WTC11 (cell line): ENCODE data around the gene RPS6KA2. TPM values are rescaled to one million over a fixed set of nuclear protein-coding genes. Genes with fewer than 3 reads are reported as not detected.

Source experiments
- ATAC-seq: fragments of 200-7000 bp; cut with Tn5 transposase; 2 replicates; pipeline ENCODE4 v1.10.0; 2021; ENCODE audit warnings: mild to moderate bottlenecking, moderate library complexity
- CTCF ChIA-PET: fragments of 300-600 bp; sonication (Branson Sonifier 250); formaldehyde crosslinking; loops from one replicate; lab custom pipeline; 2021; ENCODE audit warnings: antibody characterized with exemption; lab: Charles Lee
- POLR2A ChIA-PET: fragments of 350-600 bp; sonication (Branson Sonifier 250); formaldehyde crosslinking; loops from one replicate; lab custom pipeline; 2021; ENCODE audit warnings: antibody characterized with exemption; lab: Charles Lee
- DNase-seq: peaks from one replicate; pipeline ENCODE4 v3.0.0; 2021; ENCODE audit warnings: low spot score
- H3K27ac Mint-ChIP-seq: 2 replicates; pipeline ENCODE4 v1.8.0; 2021; ENCODE audit warnings: mixed read lengths
- H3K27me3 Mint-ChIP-seq: 2 replicates; pipeline ENCODE4 v1.8.0; 2021; ENCODE audit warnings: low read depth, mild to moderate bottlenecking, moderate library complexity, mixed read lengths
- H3K36me3 Mint-ChIP-seq: 2 replicates; pipeline ENCODE4 v1.8.0; 2021; ENCODE audit warnings: mixed read lengths
- H3K4me1 Mint-ChIP-seq: 2 replicates; pipeline ENCODE4 v1.8.0; 2022; ENCODE audit warnings: mixed read lengths
- H3K4me3 Mint-ChIP-seq: 2 replicates; pipeline ENCODE4 v1.8.0; 2021; ENCODE audit warnings: mild to moderate bottlenecking, moderate library complexity, mixed read lengths
- H3K9me3 Mint-ChIP-seq: 2 replicates; pipeline ENCODE4 v1.8.0; 2021; ENCODE audit warnings: mixed read lengths
- CBFB ChIP-seq: sonication (generic); formaldehyde crosslinking; IDR thresholded peaks from 2 replicates; pipeline ENCODE4 v1.8.1; 2022; ENCODE audit warnings: mild to moderate bottlenecking, low read depth, missing genetic modification reagents
- ERG ChIP-seq: fragments of 250-450 bp; sonication (Bioruptor Pico); IDR thresholded peaks from 2 replicates; pipeline ENCODE4 v1.8.0; 2021; ENCODE audit warnings: mild to moderate bottlenecking
- RELA ChIP-seq: sonication (generic); formaldehyde crosslinking; IDR thresholded peaks from 2 replicates; pipeline ENCODE4 v1.8.1; 2022; ENCODE audit warnings: missing genetic modification reagents, mild to moderate bottlenecking, borderline replicate concordance
- STAT6 ChIP-seq: sonication (generic); formaldehyde crosslinking; conservative IDR thresholded peaks from 2 replicates; pipeline ENCODE4 v1.8.1; 2023; ENCODE audit warnings: mild to moderate bottlenecking, low read depth, missing genetic modification reagents, moderate library complexity
- ZNF416 ChIP-seq: fragments of 250-450 bp; sonication (Bioruptor Pico); IDR thresholded peaks from 2 replicates; pipeline ENCODE4 v1.9.0; 2021; ENCODE audit warnings: mild to moderate bottlenecking, inconsistent platforms
- total RNA-seq: library from RNA; stranded (reverse); gene quantifications from 3 replicates; pipeline ENCODE4 v1.2.3, GENCODE V29; 2021
- TF ChIP-seq, protein P1 (sequence below): sonication (generic); formaldehyde crosslinking; IDR thresholded peaks from 2 replicates; pipeline ENCODE4 v1.8.0; 2023; ENCODE audit warnings: missing genetic modification reagents, mild to moderate bottlenecking, borderline replicate concordance
- TF ChIP-seq, protein P2 (sequence below): sonication (generic); formaldehyde crosslinking; IDR thresholded peaks from 2 replicates; pipeline ENCODE4 v1.8.1; 2023; ENCODE audit warnings: mild to moderate bottlenecking, missing genetic modification reagents, borderline replicate concordance
- TF ChIP-seq, protein P3 (sequence below): sonication (generic); formaldehyde crosslinking; IDR thresholded peaks from 2 replicates; pipeline ENCODE4 v1.8.1; 2022; ENCODE audit warnings: mild to moderate bottlenecking, moderate library complexity, missing genetic modification reagents
- TF ChIP-seq, protein P4 (sequence below): sonication (generic); formaldehyde crosslinking; IDR thresholded peaks from 2 replicates; pipeline ENCODE4 v1.8.0; 2022; ENCODE audit warnings: mild to moderate bottlenecking, missing genetic modification reagents

Gene RPS6KA2
- total RNA-seq, 1 experiment from 2014 or later: 24.2 TPM

- H3K4me3 Mint-ChIP-seq: no peak overlapping the region
- ATAC-seq (no peak), DNase-seq (no peak)
- no peaks in the 10 kb centered on the region for H3K4me1 Mint-ChIP-seq
- ChIA-PET POLR2A (no interaction called here), CTCF (no interaction called here)
- H3K9me3 Mint-ChIP-seq: peaks cover 5% of the 10 kb centered on the region
- H3K36me3 Mint-ChIP-seq: peaks cover 25% of the 10 kb centered on the region
- no peak overlapping the region for H3K27ac Mint-ChIP-seq
- no peaks in the 10 kb centered on the region for H3K27me3 Mint-ChIP-seq
- TF ChIP-seq ZNF416 (CRISPR knock-in tag): no peak
- TF ChIP-seq, protein P1, sequence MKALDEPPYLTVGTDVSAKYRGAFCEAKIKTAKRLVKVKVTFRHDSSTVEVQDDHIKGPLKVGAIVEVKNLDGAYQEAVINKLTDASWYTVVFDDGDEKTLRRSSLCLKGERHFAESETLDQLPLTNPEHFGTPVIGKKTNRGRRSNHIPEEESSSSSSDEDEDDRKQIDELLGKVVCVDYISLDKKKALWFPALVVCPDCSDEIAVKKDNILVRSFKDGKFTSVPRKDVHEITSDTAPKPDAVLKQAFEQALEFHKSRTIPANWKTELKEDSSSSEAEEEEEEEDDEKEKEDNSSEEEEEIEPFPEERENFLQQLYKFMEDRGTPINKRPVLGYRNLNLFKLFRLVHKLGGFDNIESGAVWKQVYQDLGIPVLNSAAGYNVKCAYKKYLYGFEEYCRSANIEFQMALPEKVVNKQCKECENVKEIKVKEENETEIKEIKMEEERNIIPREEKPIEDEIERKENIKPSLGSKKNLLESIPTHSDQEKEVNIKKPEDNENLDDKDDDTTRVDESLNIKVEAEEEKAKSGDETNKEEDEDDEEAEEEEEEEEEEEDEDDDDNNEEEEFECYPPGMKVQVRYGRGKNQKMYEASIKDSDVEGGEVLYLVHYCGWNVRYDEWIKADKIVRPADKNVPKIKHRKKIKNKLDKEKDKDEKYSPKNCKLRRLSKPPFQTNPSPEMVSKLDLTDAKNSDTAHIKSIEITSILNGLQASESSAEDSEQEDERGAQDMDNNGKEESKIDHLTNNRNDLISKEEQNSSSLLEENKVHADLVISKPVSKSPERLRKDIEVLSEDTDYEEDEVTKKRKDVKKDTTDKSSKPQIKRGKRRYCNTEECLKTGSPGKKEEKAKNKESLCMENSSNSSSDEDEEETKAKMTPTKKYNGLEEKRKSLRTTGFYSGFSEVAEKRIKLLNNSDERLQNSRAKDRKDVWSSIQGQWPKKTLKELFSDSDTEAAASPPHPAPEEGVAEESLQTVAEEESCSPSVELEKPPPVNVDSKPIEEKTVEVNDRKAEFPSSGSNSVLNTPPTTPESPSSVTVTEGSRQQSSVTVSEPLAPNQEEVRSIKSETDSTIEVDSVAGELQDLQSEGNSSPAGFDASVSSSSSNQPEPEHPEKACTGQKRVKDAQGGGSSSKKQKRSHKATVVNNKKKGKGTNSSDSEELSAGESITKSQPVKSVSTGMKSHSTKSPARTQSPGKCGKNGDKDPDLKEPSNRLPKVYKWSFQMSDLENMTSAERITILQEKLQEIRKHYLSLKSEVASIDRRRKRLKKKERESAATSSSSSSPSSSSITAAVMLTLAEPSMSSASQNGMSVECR (CRISPR knock-in tag): no peak
These were observed 178.6 kb downstream of the RPS6KA2 start for GRCh38 chr6:166448432-166448831.

- H3K9me3 Mint-ChIP-seq: no peaks in the 10 kb centered on the region
- DNase-seq: no peak
- H3K4me1 Mint-ChIP-seq: no peaks in the 10 kb centered on the region
- peaks cover 21% of the 10 kb centered on the region; the same call in 1 of the 2 replicates for H3K36me3 Mint-ChIP-seq
- CTCF ChIA-PET: interaction anchor here (1.2 kb wide), 1 partner anchor 133 kb away, joined by 4 read pairs; no protein-coding TSS in a partner anchor
- H3K27ac Mint-ChIP-seq: no peak overlapping the region
- POLR2A ChIA-PET: no interaction called here
- no peak overlapping the region for H3K4me3 Mint-ChIP-seq
- H3K27me3 Mint-ChIP-seq: no peaks in the 10 kb centered on the region
- no peak for ATAC-seq
- TF ChIP-seq, protein P2, sequence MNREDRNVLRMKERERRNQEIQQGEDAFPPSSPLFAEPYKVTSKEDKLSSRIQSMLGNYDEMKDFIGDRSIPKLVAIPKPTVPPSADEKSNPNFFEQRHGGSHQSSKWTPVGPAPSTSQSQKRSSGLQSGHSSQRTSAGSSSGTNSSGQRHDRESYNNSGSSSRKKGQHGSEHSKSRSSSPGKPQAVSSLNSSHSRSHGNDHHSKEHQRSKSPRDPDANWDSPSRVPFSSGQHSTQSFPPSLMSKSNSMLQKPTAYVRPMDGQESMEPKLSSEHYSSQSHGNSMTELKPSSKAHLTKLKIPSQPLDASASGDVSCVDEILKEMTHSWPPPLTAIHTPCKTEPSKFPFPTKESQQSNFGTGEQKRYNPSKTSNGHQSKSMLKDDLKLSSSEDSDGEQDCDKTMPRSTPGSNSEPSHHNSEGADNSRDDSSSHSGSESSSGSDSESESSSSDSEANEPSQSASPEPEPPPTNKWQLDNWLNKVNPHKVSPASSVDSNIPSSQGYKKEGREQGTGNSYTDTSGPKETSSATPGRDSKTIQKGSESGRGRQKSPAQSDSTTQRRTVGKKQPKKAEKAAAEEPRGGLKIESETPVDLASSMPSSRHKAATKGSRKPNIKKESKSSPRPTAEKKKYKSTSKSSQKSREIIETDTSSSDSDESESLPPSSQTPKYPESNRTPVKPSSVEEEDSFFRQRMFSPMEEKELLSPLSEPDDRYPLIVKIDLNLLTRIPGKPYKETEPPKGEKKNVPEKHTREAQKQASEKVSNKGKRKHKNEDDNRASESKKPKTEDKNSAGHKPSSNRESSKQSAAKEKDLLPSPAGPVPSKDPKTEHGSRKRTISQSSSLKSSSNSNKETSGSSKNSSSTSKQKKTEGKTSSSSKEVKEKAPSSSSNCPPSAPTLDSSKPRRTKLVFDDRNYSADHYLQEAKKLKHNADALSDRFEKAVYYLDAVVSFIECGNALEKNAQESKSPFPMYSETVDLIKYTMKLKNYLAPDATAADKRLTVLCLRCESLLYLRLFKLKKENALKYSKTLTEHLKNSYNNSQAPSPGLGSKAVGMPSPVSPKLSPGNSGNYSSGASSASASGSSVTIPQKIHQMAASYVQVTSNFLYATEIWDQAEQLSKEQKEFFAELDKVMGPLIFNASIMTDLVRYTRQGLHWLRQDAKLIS (CRISPR knock-in tag): no peak
These were observed 180.4 kb downstream of the RPS6KA2 start for GRCh38 chr6:166446567-166447065.

DNA sequence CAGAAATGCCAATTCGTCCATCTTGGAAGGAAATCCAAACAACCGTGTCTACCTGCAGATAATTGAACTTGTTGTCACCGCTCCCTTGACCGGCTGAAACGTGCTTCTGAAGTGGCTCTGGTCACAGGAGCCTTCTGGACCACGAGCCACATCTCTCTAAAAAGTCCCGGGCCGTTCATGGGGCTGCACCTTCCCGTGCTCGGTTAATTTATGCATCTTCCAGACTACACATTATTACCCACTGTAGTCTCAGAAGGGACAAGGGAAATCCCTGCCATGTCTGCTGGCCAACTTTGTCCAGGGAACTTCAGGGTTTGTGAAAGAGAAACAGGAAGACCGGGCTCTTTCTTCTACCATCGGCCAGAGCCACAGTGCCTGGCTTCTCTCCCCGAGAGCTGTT is 180.9 kb downstream of the RPS6KA2 start:
- no peak for ATAC-seq
- CTCF ChIA-PET: interaction anchor here (1.2 kb wide), 1 partner anchor 132 kb away, joined by 4 read pairs; no protein-coding TSS in a partner anchor
- TF ChIP-seq CBFB (CRISPR knock-in tag) (no peak), RELA (CRISPR knock-in tag) (no peak), STAT6 (CRISPR knock-in tag) (no peak), ERG (no peak)
- TF ChIP-seq, protein P3, sequence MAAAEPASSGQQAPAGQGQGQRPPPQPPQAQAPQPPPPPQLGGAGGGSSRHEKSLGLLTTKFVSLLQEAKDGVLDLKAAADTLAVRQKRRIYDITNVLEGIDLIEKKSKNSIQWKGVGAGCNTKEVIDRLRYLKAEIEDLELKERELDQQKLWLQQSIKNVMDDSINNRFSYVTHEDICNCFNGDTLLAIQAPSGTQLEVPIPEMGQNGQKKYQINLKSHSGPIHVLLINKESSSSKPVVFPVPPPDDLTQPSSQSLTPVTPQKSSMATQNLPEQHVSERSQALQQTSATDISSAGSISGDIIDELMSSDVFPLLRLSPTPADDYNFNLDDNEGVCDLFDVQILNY (CRISPR knock-in tag): no peak
- TF ChIP-seq, protein P4, sequence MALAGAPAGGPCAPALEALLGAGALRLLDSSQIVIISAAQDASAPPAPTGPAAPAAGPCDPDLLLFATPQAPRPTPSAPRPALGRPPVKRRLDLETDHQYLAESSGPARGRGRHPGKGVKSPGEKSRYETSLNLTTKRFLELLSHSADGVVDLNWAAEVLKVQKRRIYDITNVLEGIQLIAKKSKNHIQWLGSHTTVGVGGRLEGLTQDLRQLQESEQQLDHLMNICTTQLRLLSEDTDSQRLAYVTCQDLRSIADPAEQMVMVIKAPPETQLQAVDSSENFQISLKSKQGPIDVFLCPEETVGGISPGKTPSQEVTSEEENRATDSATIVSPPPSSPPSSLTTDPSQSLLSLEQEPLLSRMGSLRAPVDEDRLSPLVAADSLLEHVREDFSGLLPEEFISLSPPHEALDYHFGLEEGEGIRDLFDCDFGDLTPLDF (CRISPR knock-in tag): no peak
- TF ChIP-seq, all 79 proteins: peak for 0
- Mint-ChIP-seq H3K9me3 (no peaks in the 10 kb centered on the region), H3K4me1 (no peaks in the 10 kb centered on the region), H3K4me3 (no peak overlapping the region), H3K27ac (no peak overlapping the region), H3K27me3 (no peaks in the 10 kb centered on the region), H3K36me3 (peaks cover 20% of the 10 kb centered on the region; the same call in 1 of the 2 replicates)
- POLR2A ChIA-PET: no interaction called here
- DNase-seq: no peak
